Measurements from ENCODE around the gene SMTNL2.

The SMTNL2 gene

DNA sequence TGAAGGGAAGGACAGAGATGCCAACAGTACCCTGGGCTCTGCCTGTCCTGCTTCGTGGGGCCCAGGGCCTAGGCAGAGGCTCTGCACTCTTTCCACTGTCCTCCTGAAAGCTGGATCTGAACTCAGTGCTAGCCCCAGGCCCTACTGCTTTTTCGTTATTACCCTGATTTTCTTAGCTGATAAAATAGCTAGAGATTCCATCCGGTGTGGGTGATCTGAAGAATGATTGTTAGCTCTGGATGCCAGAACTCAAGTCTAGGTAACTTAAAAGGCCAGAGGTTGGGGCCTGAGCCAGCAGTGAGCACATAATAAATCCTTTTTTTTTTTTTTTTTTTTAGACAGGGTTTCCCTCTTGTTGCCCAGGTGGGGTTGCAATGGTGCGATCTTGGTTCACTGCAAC is 27.3 kb upstream of the SMTNL2 start:
- no peaks in the 10 kb centered on the region for H3K27me3 ChIP-seq (ENCODE audit: control insufficient read depth in 1 of 2, insufficient read depth in 2 of 2, low read length in 2 of 2)
- H3K9ac ChIP-seq (ENCODE audit: low read length), result no peak overlapping the region
- peaks cover 20% of the 10 kb centered on the region for H3K36me3 ChIP-seq (ENCODE audit: insufficient read depth, low read length)
- H3K4me3 ChIP-seq (ENCODE audit: low read depth in 1 of 2, low read length in 2 of 2), result no peak overlapping the region
- H3K27ac ChIP-seq (ENCODE audit: low read depth, low read length), result no peak overlapping the region
- no peaks in the 10 kb centered on the region for H3K9me3 ChIP-seq (ENCODE audit: low read length)
- peaks cover 22% of the 10 kb centered on the region for H3K4me1 ChIP-seq (ENCODE audit: insufficient read depth, low read length)

GRCh38 chr17:4557626-4558346 is 26.5 kb upstream of the SMTNL2 start:
- Histone ChIP-seq H3K27ac (ENCODE audit: low read depth, low read length) (no peak overlapping the region), H3K4me1 (ENCODE audit: insufficient read depth, low read length) (peaks cover 22% of the 10 kb centered on the region), H3K36me3 (ENCODE audit: insufficient read depth, low read length) (peaks cover 12% of the 10 kb centered on the region), H3K9ac (ENCODE audit: low read length) (no peak overlapping the region), H3K27me3 (ENCODE audit: control insufficient read depth in 1 of 2, insufficient read depth in 2 of 2, low read length in 2 of 2) (no peaks in the 10 kb centered on the region), H3K4me3 (ENCODE audit: low read depth in 1 of 2, low read length in 2 of 2) (no peak overlapping the region), H3K9me3 (ENCODE audit: low read length) (no peaks in the 10 kb centered on the region)

DNA sequence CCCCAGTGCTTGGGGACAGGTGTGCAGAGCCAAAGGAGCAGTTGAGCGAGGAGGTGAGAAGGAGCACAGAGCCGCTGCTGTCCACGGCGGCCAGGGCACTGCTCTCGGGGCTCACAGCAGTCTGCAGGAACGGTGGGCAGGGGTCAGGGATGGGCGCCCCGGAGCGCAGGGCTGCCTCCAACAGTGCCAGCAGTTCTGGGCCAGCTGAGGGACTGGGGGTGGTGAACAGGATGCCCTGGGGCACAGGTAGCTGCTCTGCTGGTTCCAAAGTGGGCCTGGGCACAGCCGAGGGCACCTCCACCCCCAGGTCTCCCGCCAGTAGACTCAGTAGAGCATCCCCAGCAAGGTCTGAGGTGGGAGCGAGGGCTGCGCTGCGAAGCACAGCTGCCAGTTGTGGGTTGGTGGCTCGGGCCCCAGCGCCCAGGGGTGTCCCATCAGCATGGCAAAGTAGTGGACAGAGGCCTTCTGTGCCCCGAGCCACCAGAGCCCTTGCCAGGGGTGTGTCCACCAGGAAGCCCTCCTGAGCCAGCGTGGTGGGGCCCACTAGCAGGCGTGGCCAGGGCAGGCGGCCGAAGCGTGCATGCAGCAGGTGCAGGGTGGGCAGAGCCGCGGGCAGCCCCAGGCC is 25.9 kb upstream of the SMTNL2 start:
- no peak overlapping the region for H3K4me3 ChIP-seq (ENCODE audit: low read depth in 1 of 2, low read length in 2 of 2)
- H3K9ac ChIP-seq (ENCODE audit: low read length), result no peak overlapping the region
- H3K4me1 ChIP-seq (ENCODE audit: insufficient read depth, low read length), result peaks cover 22% of the 10 kb centered on the region
- H3K9me3 ChIP-seq (ENCODE audit: low read length), result no peaks in the 10 kb centered on the region
- no peak overlapping the region for H3K27ac ChIP-seq (ENCODE audit: low read depth, low read length)
- H3K27me3 ChIP-seq (ENCODE audit: control insufficient read depth in 1 of 2, insufficient read depth in 2 of 2, low read length in 2 of 2), result no peaks in the 10 kb centered on the region
- H3K36me3 ChIP-seq (ENCODE audit: insufficient read depth, low read length), result peaks cover 5% of the 10 kb centered on the region

GRCh38 chr17:4559139-4559791 is 25.1 kb upstream of the SMTNL2 start:
- Histone ChIP-seq H3K9me3 (ENCODE audit: low read length) (no peaks in the 10 kb centered on the region), H3K4me3 (ENCODE audit: low read depth in 1 of 2, low read length in 2 of 2) (no peak overlapping the region), H3K4me1 (ENCODE audit: insufficient read depth, low read length) (peaks cover 14% of the 10 kb centered on the region), H3K36me3 (ENCODE audit: insufficient read depth, low read length) (no peaks in the 10 kb centered on the region), H3K27me3 (ENCODE audit: control insufficient read depth in 1 of 2, insufficient read depth in 2 of 2, low read length in 2 of 2) (no peaks in the 10 kb centered on the region), H3K27ac (ENCODE audit: low read depth, low read length) (no peak overlapping the region), H3K9ac (ENCODE audit: low read length) (no peak overlapping the region)

- Histone ChIP-seq H3K36me3 (ENCODE audit: insufficient read depth, low read length) (no peaks in the 10 kb centered on the region), H3K27ac (ENCODE audit: low read depth, low read length) (no peak overlapping the region), H3K9ac (ENCODE audit: low read length) (no peak overlapping the region), H3K9me3 (ENCODE audit: low read length) (no peaks in the 10 kb centered on the region), H3K27me3 (ENCODE audit: control insufficient read depth in 1 of 2, insufficient read depth in 2 of 2, low read length in 2 of 2) (no peaks in the 10 kb centered on the region), H3K4me1 (ENCODE audit: insufficient read depth, low read length) (peaks cover 8% of the 10 kb centered on the region), H3K4me3 (ENCODE audit: low read depth in 1 of 2, low read length in 2 of 2) (no peak overlapping the region)
These were observed 24.4 kb upstream of the SMTNL2 start for GRCh38 chr17:4559966-4560365.

GRCh38 chr17:4560421-4560820 is 23.9 kb upstream of the SMTNL2 start, which contains the start of gene GGT6:
TSS of gene GGT6 (minus strand) at chr17:4560577. CDS start at chr17:4560521, 56 bp downstream.
- no peaks in the 10 kb centered on the region for H3K36me3 ChIP-seq (ENCODE audit: insufficient read depth, low read length)
- no peaks in the 10 kb centered on the region for H3K9me3 ChIP-seq (ENCODE audit: low read length)
- H3K9ac ChIP-seq (ENCODE audit: low read length), result no peak within 1 kb of the TSS
- no peak within 1 kb of the TSS for H3K27ac ChIP-seq (ENCODE audit: low read depth, low read length)
- H3K4me1 ChIP-seq (ENCODE audit: insufficient read depth, low read length), result peaks cover 8% of the 10 kb centered on the region
- no peak within 1 kb of the TSS for H3K4me3 ChIP-seq (ENCODE audit: low read depth in 1 of 2, low read length in 2 of 2)
- H3K27me3 ChIP-seq (ENCODE audit: control insufficient read depth in 1 of 2, insufficient read depth in 2 of 2, low read length in 2 of 2), result no peaks in the 10 kb centered on the region

- Histone ChIP-seq H3K27ac (ENCODE audit: low read depth, low read length) (no peak overlapping the region), H3K9ac (ENCODE audit: low read length) (no peak overlapping the region), H3K4me1 (ENCODE audit: insufficient read depth, low read length) (peaks cover 6% of the 10 kb centered on the region), H3K36me3 (ENCODE audit: insufficient read depth, low read length) (no peaks in the 10 kb centered on the region), H3K9me3 (ENCODE audit: low read length) (no peaks in the 10 kb centered on the region), H3K27me3 (ENCODE audit: control insufficient read depth in 1 of 2, insufficient read depth in 2 of 2, low read length in 2 of 2) (no peaks in the 10 kb centered on the region), H3K4me3 (ENCODE audit: low read depth in 1 of 2, low read length in 2 of 2) (no peak overlapping the region)
These were observed 23.5 kb upstream of the SMTNL2 start for GRCh38 chr17:4560837-4561256.

GRCh38 chr17:4562015-4562969 is 22.0 kb upstream of the SMTNL2 start:
- Histone ChIP-seq H3K36me3 (ENCODE audit: insufficient read depth, low read length) (no peaks in the 10 kb centered on the region), H3K27ac (ENCODE audit: low read depth, low read length) (no peak overlapping the region), H3K9me3 (ENCODE audit: low read length) (no peaks in the 10 kb centered on the region), H3K9ac (ENCODE audit: low read length) (no peak overlapping the region), H3K27me3 (ENCODE audit: control insufficient read depth in 1 of 2, insufficient read depth in 2 of 2, low read length in 2 of 2) (no peaks in the 10 kb centered on the region), H3K4me3 (ENCODE audit: low read depth in 1 of 2, low read length in 2 of 2) (no peak overlapping the region), H3K4me1 (ENCODE audit: insufficient read depth, low read length) (no peaks in the 10 kb centered on the region)

GRCh38 chr17:4565209-4566141 is 18.9 kb upstream of the SMTNL2 start:
- Histone ChIP-seq H3K4me1 (ENCODE audit: insufficient read depth, low read length) (no peaks in the 10 kb centered on the region), H3K27me3 (ENCODE audit: control insufficient read depth in 1 of 2, insufficient read depth in 2 of 2, low read length in 2 of 2) (no peaks in the 10 kb centered on the region), H3K4me3 (ENCODE audit: low read depth in 1 of 2, low read length in 2 of 2) (no peak overlapping the region), H3K9ac (ENCODE audit: low read length) (peak overlapping the region; percentile 4), H3K27ac (ENCODE audit: low read depth, low read length) (no peak overlapping the region), H3K36me3 (ENCODE audit: insufficient read depth, low read length) (no peaks in the 10 kb centered on the region), H3K9me3 (ENCODE audit: low read length) (no peaks in the 10 kb centered on the region)

GRCh38 chr17:4566785-4567184 is 17.5 kb upstream of the SMTNL2 start:
- no peak overlapping the region for H3K9ac ChIP-seq (ENCODE audit: low read length)
- H3K4me3 ChIP-seq (ENCODE audit: low read depth in 1 of 2, low read length in 2 of 2), result no peak overlapping the region
- H3K27ac ChIP-seq (ENCODE audit: low read depth, low read length), result no peak overlapping the region
- H3K9me3 ChIP-seq (ENCODE audit: low read length), result no peaks in the 10 kb centered on the region
- no peaks in the 10 kb centered on the region for H3K36me3 ChIP-seq (ENCODE audit: insufficient read depth, low read length)
- no peaks in the 10 kb centered on the region for H3K4me1 ChIP-seq (ENCODE audit: insufficient read depth, low read length)
- no peaks in the 10 kb centered on the region for H3K27me3 ChIP-seq (ENCODE audit: control insufficient read depth in 1 of 2, insufficient read depth in 2 of 2, low read length in 2 of 2)

Data from muscle layer of colon (tissue), 2 donors.